ENCODE data around the gene SLAMF8. TPM values are rescaled to one million over a fixed set of nuclear protein-coding genes. Genes with fewer than 3 reads are reported as not detected.

Gene SLAMF8
- total RNA-seq, 2 donors from 2014 or later, result 1.5 to 1.9 TPM

- DNase-seq, result no peak
- Histone ChIP-seq H3K9me3 (no peaks in the 10 kb centered on the region), H3K27me3 (no peaks in the 10 kb centered on the region), H3K9ac (ENCODE audit: low read depth in 2 of 2, low read length in 2 of 2) (no peak within 1 kb of the TSS), H3K36me3 (no peaks in the 10 kb centered on the region), H3K4me3 (no peak within 1 kb of the TSS), H3K27ac (no peak within 1 kb of the TSS), H3K4me1 (no peaks in the 10 kb centered on the region)
- no peak for TF ChIP-seq CTCF (IDR thresholded peaks at IDR 0.05)
- intact Hi-C loops (cut with DNase I), result no loop called here
These were observed 24.6 kb upstream of the SLAMF8 start, which contains the start of gene FCRL6 for GRCh38 chr1:159802111-159802510. Gene FCRL6 (plus strand): TSS chr1:159802360. CDS start chr1:159802425, 65 bp downstream.

GRCh38 chr1:159803956-159804689 lies 22.6 kb upstream of the SLAMF8 start:
- no peak overlapping the region for H3K27ac ChIP-seq
- H3K27me3 ChIP-seq, result no peaks in the 10 kb centered on the region
- intact Hi-C loops (cut with DNase I), result no loop called here

GRCh38 chr1:159804924-159805323 lies 21.7 kb upstream of the SLAMF8 start:
- no peaks in the 10 kb centered on the region for H3K36me3 ChIP-seq
- no peaks in the 10 kb centered on the region for H3K9me3 ChIP-seq
- H3K27ac ChIP-seq, result no peak overlapping the region
- intact Hi-C loops (cut with DNase I), result no loop called here
- DNase-seq, result no peak
- H3K9ac ChIP-seq (ENCODE audit: low read depth in 2 of 2, low read length in 2 of 2), result no peak overlapping the region
- no peak for TF ChIP-seq CTCF (IDR thresholded peaks at IDR 0.05)
- no peaks in the 10 kb centered on the region for H3K4me1 ChIP-seq
- no peaks in the 10 kb centered on the region for H3K27me3 ChIP-seq
- H3K4me3 ChIP-seq, result no peak overlapping the region

More at GRCh38 chr1:159803956-159804689, 22.6 kb upstream of the SLAMF8 start:
- Histone ChIP-seq H3K9me3 (no peaks in the 10 kb centered on the region), H3K36me3 (no peaks in the 10 kb centered on the region), H3K4me3 (no peak overlapping the region), H3K4me1 (no peaks in the 10 kb centered on the region), H3K9ac (ENCODE audit: low read depth in 2 of 2, low read length in 2 of 2) (no peak overlapping the region)
- DNase-seq, result no peak
- TF ChIP-seq CTCF (IDR thresholded peaks at IDR 0.05), result no peak

GRCh38 chr1:159815926-159816325 lies 10.7 kb upstream of the SLAMF8 start:
- intact Hi-C loops (cut with DNase I), result no loop called here
- Histone ChIP-seq H3K4me3 (no peak overlapping the region), H3K27me3 (no peaks in the 10 kb centered on the region), H3K9ac (ENCODE audit: low read depth in 2 of 2, low read length in 2 of 2) (no peak overlapping the region), H3K9me3 (no peaks in the 10 kb centered on the region), H3K36me3 (no peaks in the 10 kb centered on the region), H3K4me1 (no peaks in the 10 kb centered on the region), H3K27ac (no peak overlapping the region)
- TF ChIP-seq CTCF (IDR thresholded peaks at IDR 0.05), result no peak
- DNase-seq, result no peak

- Histone ChIP-seq H3K4me3 (no peak overlapping the region), H3K4me1 (no peaks in the 10 kb centered on the region), H3K9me3 (no peaks in the 10 kb centered on the region), H3K36me3 (no peaks in the 10 kb centered on the region), H3K9ac (ENCODE audit: low read depth in 2 of 2, low read length in 2 of 2) (no peak overlapping the region), H3K27ac (peak overlapping the region; percentile 50), H3K27me3 (no peaks in the 10 kb centered on the region)
- intact Hi-C loops (cut with DNase I), result no loop called here
- TF ChIP-seq CTCF (IDR thresholded peaks at IDR 0.05), result no peak
- no peak for DNase-seq
These were observed 9.2 kb upstream of the SLAMF8 start for GRCh38 chr1:159817276-159818041.
